Peyer's patch (tissue), 4 donors: ENCODE results near the gene INPP5B. TPM values are rescaled to one million over a fixed set of nuclear protein-coding genes. Genes with fewer than 3 reads are reported as not detected.

Source experiments
- DNase-seq, 3 donors: peaks; one replicate each; pipeline ENCODE4 v3.0.0-alpha.2; 2017 to 2019
- H3K27ac ChIP-seq, 4 donors: fragments of 200-600 bp; sonication (generic); one replicate each; pipeline ENCODE4 v1.5.1; 2016 to 2019
- H3K27me3 ChIP-seq, 2 donors: fragments of 200-600 bp; sonication (generic); one replicate each; pipeline ENCODE4 v1.5.1; 2019
- H3K36me3 ChIP-seq, 3 donors: fragments of 200-600 bp; sonication (generic); one replicate each; pipeline ENCODE4 v1.5.1; 2016 to 2019
- H3K4me1 ChIP-seq, 4 donors: fragments of 200-600 bp; sonication (generic); one replicate each; pipeline ENCODE4 v1.5.1; 2016 to 2019
- H3K4me3 ChIP-seq, 4 donors: fragments of 200-600 bp; sonication (generic); 1 replicate in 3 of 4; 2 replicates in 1 of 4; pipeline ENCODE4 v1.5.1; 2016 to 2019; ENCODE audit warnings: mild to moderate bottlenecking in 1 of 4
- H3K9me3 ChIP-seq, 4 donors: fragments of 200-600 bp; sonication (generic); one replicate each; pipeline ENCODE4 v1.5.1; 2016 to 2019; ENCODE audit warnings: mild to moderate bottlenecking in 1 of 4
- CTCF ChIP-seq, 6 experiments: fragments of 450-650 bp in 4 of 6; fragments of 200-600 bp in 2 of 6; sonication (generic) in 1 of 6; IDR thresholded peaks; one replicate each; pipeline ENCODE4 v1.5.1; 2017 to 2019; ENCODE audit warnings: antibody characterized with exemption in 6 of 6, mild to moderate bottlenecking in 3 of 6, moderate library complexity in 1 of 6
- POLR2A ChIP-seq, 2 donors: fragments of 450-650 bp; IDR thresholded peaks; one replicate each; pipeline ENCODE4 v1.5.1; 2017; ENCODE audit warnings: antibody characterized with exemption in 2 of 2, mild to moderate bottlenecking in 2 of 2, moderate library complexity in 2 of 2
- total RNA-seq, 4 donors: library from RNA; depleted of rRNA; stranded (reverse); fragments of >200 nt; gene quantifications; one replicate each; pipeline ENCODE4 v1.1.0, GENCODE V29; 2016

The INPP5B gene
- total RNA-seq, 4 donors from 2014 or later = 24.7 to 56.9 (median 35.3) TPM

GRCh38 chr1:37925316-37925715 is 21.5 kb downstream of the INPP5B start:
- TF ChIP-seq CTCF (IDR thresholded peaks at IDR 0.05) = no peak

GRCh38 chr1:37923551-37923889 is 23.3 kb downstream of the INPP5B start:
- Histone ChIP-seq H3K27ac (peak overlapping the region in 1 of 4 donors; percentile 48), H3K36me3 (peaks cover 0 to 2% (median 0%) of the 10 kb centered on the region in 3 donors), H3K4me3 (no peak overlapping the region), H3K27me3 (no peaks in the 10 kb centered on the region), H3K9me3 (no peaks in the 10 kb centered on the region), H3K4me1 (peaks cover 0 to 9% (median 3%) of the 10 kb centered on the region in 4 donors)
- no peak for DNase-seq
- no peak for TF ChIP-seq CTCF (IDR thresholded peaks at IDR 0.05)
- TF ChIP-seq POLR2A (IDR thresholded peaks at IDR 0.05) = no peak

More at GRCh38 chr1:37925316-37925715, 21.5 kb downstream of the INPP5B start:
- no peak for DNase-seq
- H3K36me3 ChIP-seq = peaks cover 0 to 2% (median 0%) of the 10 kb centered on the region in 3 donors
- H3K27ac ChIP-seq = peak overlapping the region in 2 of 4 donors; percentile 16 to 64
- peaks cover 0 to 10% (median 3%) of the 10 kb centered on the region in 4 donors for H3K4me1 ChIP-seq
- H3K27me3 ChIP-seq = no peaks in the 10 kb centered on the region
- no peaks in the 10 kb centered on the region for H3K9me3 ChIP-seq
- no peak overlapping the region for H3K4me3 ChIP-seq

- no peaks in the 10 kb centered on the region for H3K27me3 ChIP-seq
- peak overlapping the region in 2 of 4 donors; percentile 2 to 48 for H3K27ac ChIP-seq
- H3K9me3 ChIP-seq = no peaks in the 10 kb centered on the region
- peaks cover 0 to 2% (median 0%) of the 10 kb centered on the region in 3 donors for H3K36me3 ChIP-seq
- peaks cover 0 to 9% (median 3%) of the 10 kb centered on the region in 4 donors for H3K4me1 ChIP-seq
- no peak for TF ChIP-seq POLR2A (IDR thresholded peaks at IDR 0.05)
- no peak for TF ChIP-seq CTCF (IDR thresholded peaks at IDR 0.05)
- peak in 2 of 3 donors; percentile 71 to 75 for DNase-seq
- no peak overlapping the region for H3K4me3 ChIP-seq
These were observed 23.9 kb downstream of the INPP5B start for GRCh38 chr1:37922767-37923550.

- H3K9me3 ChIP-seq = no peaks in the 10 kb centered on the region
- H3K4me3 ChIP-seq = no peak overlapping the region
- peaks cover 0 to 5% (median 0%) of the 10 kb centered on the region in 4 donors for H3K4me1 ChIP-seq
These were observed 27.6 kb downstream of the INPP5B start for GRCh38 chr1:37919277-37919676.

GRCh38 chr1:37915476-37916093 is 31.3 kb downstream of the INPP5B start:
- no peak overlapping the region for H3K27ac ChIP-seq

More at GRCh38 chr1:37919277-37919676, 27.6 kb downstream of the INPP5B start:
- TF ChIP-seq POLR2A (IDR thresholded peaks at IDR 0.05) (no peak), CTCF (IDR thresholded peaks at IDR 0.05) (peak in 3 of 6 experiments; percentile 17 to 30 (median 25))
- no peak for DNase-seq
- H3K36me3 ChIP-seq = peaks cover 0 to 2% (median 0%) of the 10 kb centered on the region in 3 donors
- no peak overlapping the region for H3K27ac ChIP-seq
- no peaks in the 10 kb centered on the region for H3K27me3 ChIP-seq

More at GRCh38 chr1:37915476-37916093, 31.3 kb downstream of the INPP5B start:
- TF ChIP-seq CTCF (IDR thresholded peaks at IDR 0.05) = no peak
- no peak for TF ChIP-seq POLR2A (IDR thresholded peaks at IDR 0.05)
- no peak for DNase-seq
- Histone ChIP-seq H3K4me1 (no peaks in the 10 kb centered on the region), H3K4me3 (no peak overlapping the region), H3K9me3 (peaks cover 0 to 7% (median 0%) of the 10 kb centered on the region in 4 donors), H3K36me3 (no peaks in the 10 kb centered on the region), H3K27me3 (no peaks in the 10 kb centered on the region)
